ENCODE measurements around the gene NKD1.

Gene NKD1

DNA sequence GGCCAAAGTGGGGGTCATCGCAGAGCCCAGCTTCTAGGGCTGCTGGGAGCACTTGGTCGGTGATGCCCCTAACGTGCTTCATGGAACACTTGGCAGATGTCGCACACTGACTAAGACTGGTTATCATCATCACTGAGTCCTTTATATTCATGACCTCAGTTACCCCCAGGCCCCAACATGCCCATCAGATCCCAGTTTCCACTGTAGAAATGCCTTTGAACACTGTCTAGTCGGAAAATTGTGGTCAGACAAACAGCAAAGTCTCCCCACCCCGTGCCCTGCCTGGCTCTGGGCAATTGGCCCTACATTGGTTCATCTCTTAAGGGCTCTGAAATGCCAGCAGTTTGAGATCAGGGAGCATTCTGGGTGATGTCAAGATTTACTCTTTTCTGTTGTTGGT, 51.3 kb downstream of the NKD1 start:
- no peak for DNase-seq (ENCODE audit: low spot score)

DNA sequence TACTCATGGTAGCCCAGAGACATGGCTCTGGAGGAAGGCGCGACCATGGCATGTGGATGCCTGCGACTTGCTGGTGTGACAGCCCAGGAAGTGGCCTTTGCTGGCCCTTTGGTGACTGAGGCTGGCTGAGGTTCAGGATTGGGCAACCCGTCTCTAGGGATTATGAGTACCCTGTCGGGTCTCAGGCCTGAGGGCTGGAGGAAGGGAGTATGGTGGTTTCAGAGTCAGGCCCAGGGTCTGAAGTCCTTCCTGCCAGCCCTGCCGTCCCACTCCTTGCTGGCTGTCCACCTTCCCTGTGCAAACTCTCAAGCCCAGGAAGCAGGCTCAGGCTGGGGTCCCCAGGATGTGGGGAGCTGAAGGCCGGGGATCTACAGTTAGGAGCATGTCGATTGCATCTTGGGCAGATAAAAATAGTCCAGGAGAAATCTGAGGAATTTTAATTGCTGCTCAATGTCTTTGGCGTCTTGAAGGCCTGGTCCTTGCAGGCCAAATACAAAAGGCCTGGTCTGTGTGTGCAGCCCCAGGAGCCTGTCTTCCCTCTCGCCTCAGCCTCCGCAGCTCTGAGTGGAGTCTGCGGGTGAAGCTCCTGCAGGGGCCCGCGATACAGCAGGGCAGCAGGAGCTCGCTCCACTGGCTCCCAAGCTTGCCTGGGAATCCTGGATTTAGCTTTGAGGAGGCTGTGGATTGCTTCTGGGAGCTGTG, 52.5 kb downstream of the NKD1 start:
- DNase-seq (ENCODE audit: low spot score), result no peak

DNA sequence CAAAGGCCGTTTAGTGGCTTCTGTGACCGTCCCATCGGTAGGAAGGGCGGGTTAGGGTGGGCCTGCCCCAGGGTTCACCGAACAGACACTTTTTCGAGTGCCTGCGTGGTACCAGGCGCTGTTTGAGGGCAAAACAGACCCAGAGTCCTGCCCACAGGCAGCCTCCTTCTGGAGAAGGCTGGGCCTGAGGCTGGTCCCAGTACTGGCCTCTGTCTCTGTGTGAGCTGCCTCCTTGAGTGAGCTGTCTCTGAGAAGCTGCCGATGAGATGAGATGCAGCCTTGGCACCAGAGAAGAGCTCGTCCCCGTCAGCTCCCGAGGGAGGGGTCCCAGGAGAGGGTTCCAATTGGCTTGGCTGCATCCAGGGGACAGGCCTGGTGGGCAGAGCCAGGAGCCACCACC, 53.1 kb downstream of the NKD1 start:
- DNase-seq (ENCODE audit: low spot score), result no peak

DNA sequence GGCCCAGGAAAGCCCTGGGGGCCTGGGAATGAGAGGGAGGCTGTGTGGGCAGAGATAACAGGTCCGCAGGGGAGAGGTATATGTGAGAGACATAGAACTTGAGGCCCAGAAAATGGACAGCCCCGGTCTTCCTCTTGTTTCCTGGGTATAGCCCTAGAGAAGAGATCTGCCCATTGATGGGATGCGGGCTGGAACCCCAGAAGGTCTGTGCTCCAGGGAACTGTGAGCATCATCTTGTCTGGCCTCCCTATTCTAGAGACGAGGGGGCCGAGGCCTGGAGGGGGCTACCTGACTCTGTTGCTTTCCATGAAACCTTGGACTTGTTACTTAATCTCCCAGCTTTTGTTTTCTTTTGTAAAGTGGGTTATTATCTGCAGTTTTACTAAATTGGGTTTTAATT, 53.9 kb downstream of the NKD1 start:
- no peak for DNase-seq (ENCODE audit: low spot score)

DNA sequence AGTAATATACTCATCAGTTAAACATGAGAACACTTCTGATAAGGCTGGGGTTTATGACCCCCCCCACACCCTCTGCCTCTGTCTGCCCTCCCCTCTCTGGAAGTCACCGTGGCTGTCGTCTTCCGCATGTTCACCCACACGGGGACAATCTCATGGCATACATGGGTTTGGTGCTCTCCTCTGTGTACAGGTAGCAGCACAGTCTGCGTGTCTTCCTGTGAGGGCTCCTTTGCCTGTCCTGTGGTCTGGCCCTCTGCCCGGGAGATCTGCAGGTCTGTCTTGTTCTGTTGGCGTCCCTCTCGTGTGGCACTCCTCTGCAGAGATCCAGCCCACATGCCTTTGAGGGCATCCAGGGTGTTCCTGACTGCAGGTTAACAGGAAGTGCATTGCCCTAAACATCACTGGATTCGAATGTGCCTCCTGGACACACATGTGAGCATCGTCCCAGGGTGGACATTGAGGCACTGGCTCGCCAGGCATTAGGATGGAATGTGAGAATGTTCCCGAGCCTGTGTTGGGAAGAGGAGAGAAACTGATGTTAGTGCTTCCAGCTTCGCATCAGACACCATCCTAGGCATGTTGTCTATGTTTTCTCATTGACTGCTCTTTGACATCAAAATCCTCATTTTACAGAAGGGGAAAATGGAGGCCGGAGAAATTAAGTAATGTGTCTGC, 54.5 kb downstream of the NKD1 start:
- no peak for DNase-seq (ENCODE audit: low spot score)

DNA sequence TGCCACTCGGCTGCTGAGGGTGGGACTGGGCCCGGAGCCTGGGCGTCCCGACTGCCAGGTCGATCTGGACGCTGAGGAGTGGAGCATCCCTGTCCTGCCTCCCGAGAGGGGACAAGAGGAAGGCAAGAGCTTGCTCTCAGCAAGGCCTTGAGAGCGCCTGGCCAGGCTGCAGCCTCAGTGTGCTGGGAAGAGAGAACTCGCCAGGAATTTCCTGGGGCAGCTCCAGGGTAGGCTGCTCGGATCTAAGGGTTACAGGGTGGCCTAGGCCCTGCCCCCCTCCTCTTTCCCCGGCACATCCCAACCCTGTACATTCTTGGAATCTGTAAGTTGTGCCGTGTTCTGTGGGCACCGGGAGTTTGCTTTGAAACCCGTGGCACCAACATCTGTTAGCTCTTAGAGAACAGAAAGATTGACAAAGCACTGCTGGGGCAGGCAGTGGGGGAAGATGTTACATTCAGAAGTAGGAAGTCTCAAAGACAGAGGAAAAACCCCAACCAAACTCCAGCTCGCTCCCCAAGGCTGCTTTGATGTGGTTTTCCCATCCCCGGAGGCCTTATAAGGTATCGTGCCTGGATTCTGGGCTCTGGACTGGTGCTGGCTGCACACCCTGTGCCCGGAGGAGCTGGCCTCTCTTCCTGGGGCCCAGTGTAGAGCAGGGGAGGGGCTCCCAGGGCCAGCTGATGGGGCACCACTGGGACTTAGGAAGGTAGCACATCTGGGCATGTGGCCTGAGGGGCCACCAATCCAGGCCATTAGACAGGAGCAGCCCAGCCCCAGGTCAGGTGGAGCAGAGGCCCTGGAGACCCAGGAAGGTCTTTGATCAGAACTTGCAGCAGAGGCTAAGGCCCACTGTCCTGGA, 55.2 kb downstream of the NKD1 start:
- DNase-seq (ENCODE audit: low spot score), result no peak

DNA sequence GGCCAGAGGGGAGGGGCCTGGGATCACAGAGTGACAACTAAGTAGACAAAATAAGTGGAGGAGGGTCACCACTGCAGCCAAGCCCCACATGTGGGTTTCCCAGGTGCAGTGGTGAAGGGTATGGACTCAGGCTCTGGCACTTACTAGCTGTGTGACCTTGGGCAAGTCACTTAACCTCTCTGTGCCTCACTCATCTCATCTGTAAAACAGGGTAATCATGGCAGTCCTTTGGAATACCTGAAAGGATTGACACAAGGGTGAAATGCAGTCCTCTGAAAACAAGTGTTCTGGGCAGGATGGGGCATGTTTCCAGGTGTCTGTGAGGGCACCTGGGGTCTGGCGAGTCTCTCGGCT, 55.8 kb downstream of the NKD1 start:
- DNase-seq (ENCODE audit: low spot score), result no peak

DNA sequence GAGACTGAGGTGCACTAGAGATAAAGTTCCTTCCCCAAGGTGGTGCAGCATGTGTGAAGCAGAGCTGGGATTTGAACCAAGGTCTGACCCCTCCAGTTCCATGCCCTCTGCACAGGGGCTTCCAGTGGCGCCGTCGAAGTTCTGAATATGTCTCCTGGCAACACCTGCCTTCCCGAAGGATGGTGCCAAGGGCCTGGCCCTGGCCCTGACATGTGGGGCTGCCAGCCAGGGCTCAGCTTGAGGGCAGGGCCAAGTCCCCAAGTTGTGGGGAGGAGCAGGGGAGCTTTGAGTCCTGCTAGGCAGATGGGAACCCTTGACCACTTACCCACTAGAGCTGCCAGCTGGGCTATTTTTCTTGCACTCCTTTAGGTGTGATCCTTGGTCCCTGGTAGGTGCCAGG, 56.4 kb downstream of the NKD1 start:
- no peak for DNase-seq (ENCODE audit: low spot score)

DNA sequence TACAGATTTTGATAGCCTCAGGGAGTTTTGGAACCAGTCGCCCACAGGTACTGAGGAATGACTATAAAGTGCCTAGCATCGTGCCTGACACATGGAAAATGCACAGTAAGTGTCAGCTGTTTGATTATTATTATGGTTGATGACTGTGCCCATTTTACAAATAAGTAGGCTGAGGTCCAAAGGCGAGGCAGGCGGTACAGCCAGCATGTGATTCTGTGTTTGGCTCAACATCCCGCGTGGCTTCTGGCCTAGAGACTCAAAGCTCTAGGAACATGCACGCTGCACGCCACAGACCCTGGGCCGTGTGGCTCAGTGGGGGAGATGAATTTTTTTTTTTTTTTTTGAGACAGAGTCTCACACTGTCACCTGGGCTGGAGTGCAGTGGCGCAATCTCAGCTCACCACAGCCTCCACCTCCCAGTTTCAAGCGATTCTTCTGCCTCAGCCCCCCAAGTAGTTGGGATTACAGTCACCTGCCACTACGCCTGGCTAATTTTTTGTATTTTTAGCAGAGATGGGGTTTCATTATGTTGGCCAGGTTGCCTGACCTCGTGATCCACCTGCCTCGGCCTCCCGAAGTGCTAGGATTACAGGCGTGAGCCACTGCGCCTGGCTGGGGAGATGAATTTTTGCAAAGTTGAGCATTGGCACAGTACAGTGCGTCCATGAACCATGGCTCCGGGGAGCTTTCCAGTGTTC, 57.7 kb downstream of the NKD1 start:
- DNase-seq (ENCODE audit: low spot score), result no peak

DNA sequence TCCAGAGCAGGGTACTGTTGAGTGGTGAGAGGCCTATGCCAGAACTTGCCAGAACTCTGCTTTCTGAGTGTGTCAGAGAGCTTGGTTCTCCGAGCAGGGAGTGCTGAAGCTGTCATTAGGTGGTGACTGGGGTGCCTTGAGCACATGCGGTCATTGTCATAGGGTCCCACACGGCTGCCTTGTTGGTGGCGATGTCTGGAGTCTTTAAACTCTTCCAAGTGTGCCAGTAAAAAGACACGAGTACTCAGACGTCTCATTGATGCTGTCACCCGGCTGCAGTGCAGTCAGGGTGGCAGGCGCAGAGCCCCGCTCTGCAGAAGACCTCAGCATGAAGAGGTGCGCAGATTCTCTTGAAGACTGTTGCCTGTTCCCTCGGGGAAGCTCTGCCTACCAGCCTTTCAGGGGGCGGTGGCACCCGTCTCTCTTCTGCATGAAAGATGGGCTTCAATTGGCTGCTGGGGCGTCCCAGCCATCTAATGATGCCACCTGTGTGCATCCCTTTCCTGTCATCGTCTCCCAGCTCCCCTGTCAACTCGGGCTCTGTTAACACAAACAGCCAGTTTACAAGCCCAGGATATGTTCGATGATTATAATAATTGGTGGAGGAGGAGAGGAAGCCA, 58.3 kb downstream of the NKD1 start:
- DNase-seq (ENCODE audit: low spot score), result no peak

DNA sequence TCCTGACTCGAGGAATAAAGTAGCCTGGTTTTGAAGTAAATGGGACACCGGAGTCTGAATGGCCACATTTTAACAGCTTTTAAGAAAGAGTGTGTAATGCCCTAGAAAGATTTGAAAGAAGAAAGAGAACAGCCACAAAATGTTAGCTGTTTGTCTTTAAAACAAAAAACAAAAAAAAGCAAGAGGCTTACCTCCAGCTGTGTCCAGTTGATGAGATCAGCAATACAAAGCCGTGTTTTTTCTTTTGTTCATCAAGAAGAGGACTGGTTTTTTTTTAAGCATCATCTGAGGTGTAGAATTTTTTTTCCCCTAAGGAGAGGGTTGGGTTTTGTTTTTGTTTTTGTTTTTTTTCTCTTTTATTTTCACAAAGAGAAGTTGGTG, 58.8 kb downstream of the NKD1 start:
- no peak for DNase-seq (ENCODE audit: low spot score)

DNA sequence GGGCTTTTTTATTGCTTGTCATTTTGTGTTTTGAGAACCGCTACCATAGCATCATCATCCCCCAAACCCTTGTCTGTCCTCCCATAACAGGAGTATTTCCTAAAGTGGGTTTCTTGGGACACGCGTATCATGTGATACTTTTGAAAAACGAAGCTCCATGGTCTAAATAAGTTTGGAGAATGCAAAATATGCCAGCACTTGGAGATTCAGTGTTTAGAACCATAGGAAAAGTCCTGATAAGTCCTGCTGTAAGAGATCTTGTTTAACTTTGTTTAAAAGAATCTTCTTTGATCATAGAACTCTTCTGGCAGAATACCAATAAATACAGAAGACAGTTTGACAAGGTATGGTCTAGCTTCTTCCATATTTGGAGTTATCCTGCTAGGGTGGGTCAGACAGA, 59.3 kb downstream of the NKD1 start:
- no peak for DNase-seq (ENCODE audit: low spot score)

DNA sequence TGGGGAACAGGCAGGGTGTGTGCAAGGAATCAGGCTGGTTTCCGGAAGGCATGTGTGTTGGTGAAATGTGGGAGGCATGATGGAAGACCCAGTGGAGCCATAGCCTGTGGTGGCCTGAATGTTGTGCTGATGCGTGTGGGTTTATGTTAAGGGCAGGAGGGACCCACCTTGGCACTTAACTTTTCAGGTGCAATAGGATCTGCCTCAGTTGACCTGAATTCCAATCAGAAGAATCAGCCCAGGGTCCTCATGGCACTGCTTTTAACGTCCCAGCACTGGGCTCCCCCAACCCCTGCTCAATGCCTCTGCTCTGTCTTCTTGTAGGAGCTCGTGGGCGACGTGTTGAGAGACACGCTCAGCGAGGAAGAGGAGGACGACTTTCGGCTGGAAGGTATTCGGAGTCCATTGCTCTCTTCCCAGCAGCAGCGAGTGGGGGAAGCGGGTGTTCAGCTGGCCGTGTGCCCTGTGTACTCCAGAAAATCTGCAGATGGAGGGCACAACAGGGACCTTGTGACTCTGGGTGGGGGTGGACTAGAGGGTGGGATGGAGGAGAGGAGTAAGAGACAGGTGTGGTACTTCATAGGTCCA, 59.9 kb downstream of the NKD1 start:
- DNase-seq (ENCODE audit: low spot score), result no peak

DNA sequence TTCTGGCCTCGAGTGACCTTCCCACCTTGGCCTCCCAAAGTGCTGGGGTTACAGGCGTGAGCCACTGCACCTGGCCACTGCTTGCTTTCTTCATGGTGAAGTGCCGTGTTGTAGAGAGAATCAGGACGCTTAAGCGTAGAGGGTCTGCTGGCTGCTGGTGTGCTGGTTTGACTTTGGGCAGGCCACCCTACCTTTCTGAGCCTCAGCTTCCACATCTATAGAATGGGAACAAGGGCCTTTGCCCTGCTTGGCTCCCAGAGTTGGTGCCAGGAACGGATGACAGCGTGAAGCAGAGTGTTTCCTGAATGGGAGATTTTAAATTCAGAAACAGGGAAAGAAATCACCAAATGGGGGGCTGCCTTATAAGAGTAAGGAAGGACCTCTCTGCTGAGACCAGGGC, 60.9 kb downstream of the NKD1 start:
- no peak for DNase-seq (ENCODE audit: low spot score)

DNA sequence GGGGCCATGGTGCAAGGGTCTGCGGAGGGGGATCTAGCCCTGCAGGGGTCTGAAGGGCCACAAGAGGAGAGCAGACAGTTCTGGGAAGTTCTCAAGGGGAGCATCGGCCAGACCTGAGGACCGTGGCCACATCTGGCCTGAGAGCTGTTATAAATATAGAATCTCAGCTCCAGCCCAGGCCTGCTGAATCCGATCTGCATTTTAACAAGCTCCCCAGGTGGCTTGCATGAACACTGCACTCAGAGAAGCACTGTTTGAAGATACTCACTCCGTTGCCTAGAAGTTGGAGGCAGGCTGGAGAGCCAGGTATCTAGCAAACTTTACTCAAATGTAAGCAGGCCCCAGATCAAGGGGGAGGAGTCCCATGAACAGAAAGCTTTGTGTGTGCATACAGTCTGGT, 61.3 kb downstream of the NKD1 start:
- no peak for DNase-seq (ENCODE audit: low spot score)

DNA sequence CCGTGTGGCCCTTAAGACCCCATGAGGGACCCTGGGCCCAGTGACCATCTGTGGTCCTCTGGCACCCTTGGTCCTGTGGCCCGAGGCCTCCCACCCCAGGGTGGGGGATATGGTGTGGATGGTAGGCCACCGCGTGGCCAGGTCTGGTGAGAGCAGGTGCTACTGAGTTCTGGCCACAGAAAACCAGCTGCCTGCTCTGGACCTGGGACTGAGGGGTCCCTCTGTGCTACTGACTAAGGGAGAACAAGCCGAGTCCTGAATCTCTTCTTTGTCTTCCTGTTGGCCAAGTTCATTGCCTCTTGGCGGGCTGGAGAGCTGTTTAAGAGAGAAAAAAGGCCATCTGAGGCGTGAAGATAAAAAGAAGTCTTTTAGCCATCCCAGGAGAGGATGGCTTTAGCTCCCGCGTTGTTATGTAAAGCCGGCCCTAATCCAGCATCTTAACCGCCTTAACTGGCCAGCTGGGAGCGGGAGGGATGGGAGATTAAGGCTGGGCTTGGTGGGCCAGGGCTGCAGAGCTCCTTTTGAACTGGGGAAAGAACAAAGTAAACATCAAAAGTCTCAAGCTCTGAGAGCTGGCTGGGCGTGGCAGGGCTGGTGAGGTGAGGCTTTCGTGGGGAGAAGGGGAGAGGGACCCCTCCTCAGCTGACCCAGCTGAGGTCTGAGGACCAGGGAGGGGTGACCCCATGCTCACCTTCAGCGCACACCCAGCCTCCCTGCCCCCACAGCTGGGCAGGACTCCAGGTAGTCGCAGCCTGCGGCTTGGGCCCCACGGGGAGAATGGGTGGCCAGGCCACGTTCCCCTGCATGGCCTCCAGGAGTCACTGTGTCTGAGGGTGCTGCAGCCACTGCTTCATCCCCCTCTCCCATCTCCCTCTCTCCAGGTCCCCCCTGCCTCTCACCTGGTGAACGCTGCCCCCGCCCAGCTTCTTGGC, 62.4 kb downstream of the NKD1 start:
- DNase-seq (ENCODE audit: low spot score), result peak; percentile 62

DNA sequence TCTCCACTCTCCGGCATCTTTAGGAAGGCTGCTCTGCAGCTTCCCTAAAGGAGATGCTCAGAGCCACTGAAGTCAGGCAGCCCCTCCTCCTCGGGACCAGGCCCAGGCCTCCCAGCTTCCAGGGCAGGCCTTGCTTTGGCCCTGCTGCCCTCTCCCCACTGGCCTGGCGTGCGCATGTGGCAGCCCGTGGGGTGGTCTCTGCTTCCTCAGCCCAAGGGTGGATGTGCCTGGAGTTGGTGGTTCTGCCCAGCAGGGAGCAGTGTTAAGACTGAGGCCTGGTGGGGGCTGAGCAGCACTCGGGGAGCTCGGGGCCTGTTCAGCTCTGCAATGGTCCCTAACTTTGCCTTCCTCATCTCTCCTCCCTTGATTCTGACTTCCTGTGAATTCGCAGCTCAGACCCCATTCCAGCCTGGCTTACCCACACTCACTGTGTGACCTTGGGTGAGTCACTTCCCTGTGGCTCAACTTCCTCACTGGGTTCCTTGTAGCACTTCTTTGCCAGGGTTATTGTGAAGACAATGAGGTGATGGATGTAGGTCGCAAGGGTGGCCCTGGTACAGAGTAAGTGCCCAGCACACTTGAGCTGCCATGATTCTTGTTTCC, 63.2 kb downstream of the NKD1 start:
- no peak for DNase-seq (ENCODE audit: low spot score)

DNA sequence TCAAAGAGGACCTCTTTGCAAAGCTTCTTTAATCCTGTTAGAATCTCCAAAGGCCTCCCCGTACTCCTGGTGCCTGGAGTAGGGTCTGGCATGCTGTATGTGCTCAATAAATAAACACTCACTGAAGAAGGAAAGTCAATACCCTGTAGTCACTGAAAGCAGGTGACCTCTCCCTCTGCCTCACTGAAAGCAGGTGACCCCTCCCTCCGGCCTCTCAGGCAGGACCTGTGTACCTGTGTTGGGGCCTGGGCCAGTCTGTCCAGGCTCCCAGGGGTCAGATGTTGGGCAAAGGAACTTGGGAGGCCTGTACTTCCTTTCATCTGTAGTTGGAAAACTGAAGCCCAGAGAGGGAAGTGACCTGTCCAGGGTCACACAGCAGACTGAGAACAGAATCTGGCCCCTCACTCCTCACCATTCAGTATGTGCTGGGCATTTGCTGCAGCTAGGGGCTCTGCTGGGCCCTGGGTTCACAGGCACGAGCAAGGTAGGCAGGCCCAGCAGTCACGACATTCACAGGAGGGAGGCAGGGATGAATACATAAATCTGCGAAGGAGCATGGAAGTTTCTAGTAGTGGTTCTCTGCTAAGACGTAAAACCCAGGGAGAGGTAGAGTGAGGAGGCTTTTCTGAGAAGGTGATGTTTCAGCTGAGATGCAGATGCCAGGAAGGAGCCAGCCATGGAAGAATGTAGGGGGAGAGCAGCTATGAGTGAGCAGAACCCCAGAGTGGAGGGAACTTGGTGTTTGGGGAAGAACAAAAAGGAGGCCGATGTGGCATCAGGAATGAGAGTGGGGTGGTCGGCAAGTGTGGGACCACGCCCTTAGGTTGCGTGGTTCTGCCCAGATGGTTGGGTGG, 64.0 kb downstream of the NKD1 start:
- DNase-seq (ENCODE audit: low spot score), result no peak

DNA sequence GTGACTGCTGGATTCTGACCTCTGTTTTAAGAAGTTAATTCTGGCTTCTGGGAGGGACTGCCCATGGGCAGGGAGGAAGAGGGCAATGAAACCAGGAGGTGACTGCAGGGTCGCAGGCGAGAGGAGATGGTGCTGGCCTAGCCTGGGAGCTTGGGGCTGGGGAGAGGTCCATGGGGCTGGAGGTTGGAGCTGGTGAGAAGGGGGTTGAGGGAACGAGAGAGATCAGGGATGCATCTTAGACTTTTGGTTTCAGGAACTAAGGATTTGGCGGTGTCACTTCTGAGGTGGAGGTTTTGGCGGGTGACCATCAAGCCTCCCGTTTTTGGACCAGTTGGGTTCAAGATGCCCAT, 64.6 kb downstream of the NKD1 start:
- no peak for DNase-seq (ENCODE audit: low spot score)
